Globus pallidus (tissue), 1 donor: ENCODE measurements around the gene SQOR.

Source experiments
- DNase-seq: peaks from one replicate; pipeline ENCODE4 v3.0.0-alpha.2; 2015; ENCODE audit warnings: low spot score

SQOR gene

DNA sequence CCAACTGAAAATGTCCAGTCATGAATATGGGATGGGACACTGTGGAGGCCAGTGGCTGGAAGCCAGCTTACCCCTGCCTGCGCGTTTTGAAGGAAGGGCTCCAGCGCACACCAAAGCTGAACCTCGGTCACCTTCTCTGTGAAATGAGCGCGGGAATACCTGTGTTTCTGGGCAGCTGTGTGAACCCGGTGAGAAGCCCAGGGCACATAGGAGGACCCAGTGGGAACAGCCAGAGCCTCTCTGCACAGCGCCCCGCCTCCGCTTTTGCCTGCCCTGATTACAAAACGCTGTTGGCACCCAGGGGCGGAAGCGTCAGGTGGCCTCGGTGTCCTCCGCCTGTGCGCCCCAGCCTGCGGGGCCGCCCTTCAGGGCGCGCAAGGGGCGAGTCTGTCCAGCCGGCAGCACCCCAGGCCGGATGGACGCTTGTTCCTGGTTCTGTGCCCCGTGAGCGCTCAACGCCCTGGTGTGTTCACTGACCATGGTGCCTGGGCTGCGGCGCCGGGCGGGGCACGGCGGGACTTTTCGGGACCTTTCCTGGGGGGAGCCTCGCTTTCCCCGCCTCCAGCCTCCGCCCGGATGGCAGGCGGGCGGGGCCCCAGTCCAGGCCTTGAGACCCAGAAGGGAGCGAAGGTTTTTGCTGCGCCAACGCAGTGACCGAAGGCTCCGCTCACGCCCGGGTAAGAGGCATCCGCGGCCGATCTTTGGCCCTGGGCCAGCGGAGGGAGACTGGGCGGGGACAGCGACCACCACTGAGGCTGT lies at the start of gene SQOR:
Gene SQOR, plus strand, starts transcription at position 598 of the 759 bp plus-strand sequence. CDS start 23,895 bp downstream, outside the sequence.
- DNase-seq: peak; percentile 45

DNA sequence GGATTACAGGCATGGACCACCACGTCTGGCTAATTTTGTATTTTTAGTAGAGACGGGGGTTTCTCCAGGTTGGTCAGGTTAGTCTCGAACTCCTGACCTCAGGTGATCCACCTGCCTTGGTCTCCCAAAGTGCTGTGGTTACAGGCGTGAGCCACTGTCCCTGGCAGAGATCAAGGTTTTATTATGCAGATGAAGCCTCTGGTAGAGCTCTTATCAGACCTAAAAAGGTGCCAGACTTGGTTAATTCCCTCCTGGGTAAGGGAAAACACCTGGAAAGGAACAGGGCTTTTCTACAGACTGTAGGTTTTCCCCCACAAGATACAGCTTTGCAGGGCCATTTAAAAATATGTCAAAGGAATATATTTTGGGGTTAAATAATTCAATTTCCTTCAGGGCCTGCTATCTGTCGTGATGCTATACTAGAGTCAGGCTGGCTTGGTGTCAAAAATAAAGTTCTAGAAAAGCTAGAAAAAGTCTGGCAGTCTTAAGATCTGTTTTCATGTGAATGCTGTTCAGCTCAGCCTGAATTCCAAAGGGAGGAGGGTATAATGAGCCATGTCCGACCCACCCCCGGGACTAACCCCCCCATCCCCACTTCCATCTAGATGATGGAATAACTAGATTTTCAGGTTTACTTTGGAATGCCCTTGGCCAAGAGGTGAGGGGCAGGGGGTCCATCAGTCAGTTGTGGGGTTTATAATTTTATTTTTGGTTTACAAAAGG lies 49.6 kb upstream of the SQOR start:
- no peak for DNase-seq

DNA sequence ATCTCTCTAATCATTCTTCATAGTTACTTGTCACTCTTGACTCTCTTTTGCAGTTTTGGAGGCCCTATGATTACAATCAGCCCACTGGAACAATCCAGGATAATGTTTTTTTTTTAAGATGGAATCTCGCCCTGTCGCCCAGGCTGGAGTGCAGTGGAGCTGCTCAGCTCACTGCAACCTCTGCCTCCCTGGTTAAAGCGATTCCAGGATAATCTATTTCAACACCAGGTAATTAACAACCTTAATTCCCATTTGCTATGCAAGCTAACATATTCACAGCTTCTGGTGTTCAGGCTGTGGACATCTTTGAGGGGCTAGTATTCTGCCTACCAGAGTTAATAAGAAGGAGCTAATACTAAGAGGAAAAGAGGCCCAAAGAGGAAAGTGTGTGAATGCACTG lies 48.7 kb upstream of the SQOR start:
- no peak for DNase-seq

DNA sequence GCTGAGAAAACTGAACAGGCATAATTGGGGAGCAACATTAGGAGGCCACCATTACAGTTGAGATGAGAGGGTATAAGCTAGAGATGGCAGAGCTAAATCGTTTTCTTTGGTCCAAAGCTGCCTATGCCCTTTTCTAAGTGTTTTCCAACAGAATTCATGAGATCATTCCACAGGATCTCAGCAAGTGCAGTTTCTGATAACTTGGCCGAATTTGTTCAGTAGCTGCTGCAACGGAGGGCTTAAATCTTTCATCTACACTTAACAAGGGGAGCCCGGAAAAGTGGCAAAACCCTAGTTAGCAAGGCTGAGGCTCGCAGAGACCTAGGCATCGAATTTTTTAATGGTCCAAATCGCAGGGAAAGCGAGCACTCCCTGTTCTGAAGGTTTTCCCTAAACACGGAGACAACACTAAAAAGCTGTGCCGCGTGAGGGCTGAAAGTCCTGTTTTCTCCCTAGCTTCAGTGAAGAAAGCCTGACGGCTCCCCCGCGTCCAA lies 48.2 kb upstream of the SQOR start:
- no peak for DNase-seq

DNA sequence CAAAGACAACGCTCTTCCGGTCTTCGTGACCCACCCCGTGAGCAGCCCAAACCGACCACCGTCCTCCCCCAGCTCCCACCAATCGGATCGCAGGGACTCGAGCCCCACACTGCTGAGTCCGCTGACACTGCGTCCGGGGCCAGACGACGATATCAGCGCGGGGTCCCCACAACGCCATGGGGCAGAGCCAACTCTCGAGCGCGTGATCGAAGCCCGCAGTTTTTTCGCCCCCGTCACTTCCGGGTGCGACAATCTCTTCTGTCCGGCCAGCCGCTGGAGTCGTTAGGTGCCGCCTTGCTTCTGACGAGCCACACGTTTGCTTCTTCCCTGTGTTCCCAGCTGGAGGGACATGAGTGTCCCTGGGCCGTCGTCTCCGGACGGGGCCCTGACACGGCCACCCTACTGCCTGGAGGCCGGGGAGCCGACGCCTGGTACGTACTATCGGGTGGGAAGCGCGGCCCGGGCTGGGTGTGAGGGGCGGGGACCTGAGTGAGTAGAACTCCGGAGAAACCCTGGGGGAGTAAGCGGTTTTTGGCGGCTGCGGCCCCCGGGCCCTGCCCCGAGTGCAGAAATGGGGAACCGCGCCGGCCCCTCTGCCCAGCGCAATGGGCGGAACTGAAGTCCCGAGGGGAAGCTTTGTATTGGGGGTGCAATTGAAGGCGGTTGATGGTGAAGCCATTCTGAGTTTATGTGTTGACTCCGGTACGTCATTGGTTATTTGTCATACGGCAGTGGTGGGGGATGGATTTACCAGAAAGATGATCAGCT lies 47.5 kb upstream of the SQOR start, which contains the start of gene BLOC1S6:
Gene BLOC1S6, plus strand, starts transcription at position 285 of the 768 bp plus-strand sequence. Its CDS starts 65 bp downstream, at position 350.
- DNase-seq: peak; percentile 92

DNA sequence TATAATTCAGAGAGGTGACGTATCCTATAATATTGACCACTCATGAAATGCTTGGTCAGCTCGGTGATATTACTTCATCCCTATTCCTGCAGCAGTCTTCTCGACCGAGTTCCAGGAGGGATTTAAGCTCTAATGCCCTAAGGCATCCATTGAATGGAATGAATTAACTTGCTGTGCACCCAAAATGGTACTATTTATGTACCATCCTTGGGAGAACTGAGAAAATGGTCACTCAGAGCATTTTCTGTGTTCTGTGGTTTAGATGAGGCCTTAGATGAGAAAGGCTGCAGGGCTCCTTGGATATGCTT lies 47.0 kb upstream of the SQOR start:
- no peak for DNase-seq

DNA sequence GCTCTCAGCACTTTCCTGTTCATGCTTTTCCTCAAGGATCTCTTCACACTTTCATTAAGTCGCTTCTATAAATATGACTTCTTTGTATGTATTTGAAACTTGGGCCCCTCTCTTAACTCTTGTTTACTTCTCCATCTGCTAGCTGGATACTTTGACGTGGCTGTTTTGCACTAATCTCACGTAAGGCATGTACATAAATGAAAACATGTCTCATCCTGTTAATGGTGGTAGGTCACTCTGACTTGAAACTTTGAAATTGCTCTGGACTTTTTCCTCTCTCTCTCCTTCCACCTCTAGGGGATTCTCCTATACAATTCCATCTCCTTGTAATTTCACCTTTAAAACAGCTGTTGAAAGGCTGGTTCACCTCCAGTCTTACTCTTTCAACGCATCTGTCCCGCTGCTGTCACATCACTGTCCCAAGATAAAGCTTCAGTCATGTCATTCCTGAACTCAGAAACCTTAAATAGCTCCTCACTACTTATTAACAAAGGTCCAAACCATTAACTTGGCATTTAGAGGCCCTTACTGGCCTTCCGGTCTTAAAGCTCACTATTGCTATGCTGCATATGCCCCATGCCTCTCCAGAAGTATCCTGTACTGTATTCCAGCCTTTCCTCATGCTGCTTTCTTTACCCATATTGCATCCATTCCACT lies 46.5 kb upstream of the SQOR start:
- DNase-seq: no peak

DNA sequence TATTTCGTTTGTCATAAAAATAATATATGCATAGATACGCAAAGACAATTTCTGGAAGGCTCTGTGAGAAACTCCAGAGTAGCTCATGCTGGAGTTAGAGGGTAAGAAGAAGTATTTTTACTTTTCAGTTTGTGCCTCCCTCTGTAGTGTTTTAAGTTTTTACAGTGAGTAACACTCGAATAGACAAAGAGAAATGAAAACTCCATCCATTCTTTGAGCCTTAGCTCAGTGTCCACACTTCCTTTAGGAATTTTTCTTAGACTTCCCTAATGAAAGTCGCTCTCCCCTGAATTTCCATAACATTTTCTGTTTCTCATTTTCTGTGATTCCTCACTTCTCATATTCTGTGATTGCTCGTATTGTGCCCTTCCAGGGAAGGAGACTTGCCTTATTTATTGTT lies 45.6 kb upstream of the SQOR start:
- no peak for DNase-seq

DNA sequence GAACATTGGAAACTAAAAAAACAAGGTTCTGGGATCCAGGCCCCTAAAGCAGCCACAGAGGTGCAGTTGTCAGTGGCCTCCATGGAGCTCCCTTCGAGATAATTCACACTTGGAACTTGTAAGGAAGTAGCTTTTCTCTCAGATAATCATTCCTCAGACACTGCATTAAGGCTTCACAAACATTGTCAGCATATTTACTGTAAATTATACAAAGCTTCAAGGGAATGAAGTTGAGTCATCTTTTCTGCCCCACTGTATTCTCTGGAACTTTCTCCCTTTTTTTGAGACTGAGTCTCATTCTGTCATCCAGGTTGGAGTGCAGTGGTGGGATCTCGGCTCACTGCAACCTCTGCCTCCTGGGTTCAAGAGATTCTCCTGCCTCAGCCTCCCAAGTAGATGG lies 40.5 kb upstream of the SQOR start:
- no peak for DNase-seq

DNA sequence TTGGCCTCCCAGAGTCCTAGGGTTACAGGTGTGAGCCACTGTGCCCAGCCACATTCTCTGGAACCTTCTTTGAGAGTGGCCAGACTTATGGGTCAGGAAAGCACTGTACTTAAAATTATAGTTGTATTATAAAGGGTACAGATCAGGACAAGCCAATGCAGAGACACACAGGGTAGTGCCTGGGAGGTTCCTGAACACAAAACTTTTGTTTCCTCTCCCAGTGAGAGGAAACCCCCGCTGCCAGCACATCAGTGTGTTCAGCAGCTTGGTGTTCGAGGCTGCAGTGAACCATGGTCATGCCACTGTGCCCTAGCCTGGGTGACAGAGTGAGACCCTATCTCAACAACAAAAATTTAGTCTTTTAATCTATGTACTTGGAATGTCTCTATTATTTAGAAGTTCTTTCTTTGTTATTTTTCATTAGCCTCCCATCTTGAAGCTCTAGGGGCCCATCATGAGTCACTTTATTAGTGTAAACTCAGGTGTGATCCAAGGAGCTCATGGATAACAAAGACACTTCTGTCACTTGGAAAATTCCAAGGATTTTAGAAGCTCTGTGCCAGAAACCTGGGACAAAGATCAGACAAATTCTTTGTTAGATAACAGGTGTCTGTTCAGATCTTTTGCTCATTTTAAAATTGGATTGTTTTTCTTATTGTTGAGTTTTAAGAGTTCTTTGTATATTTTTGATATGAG lies 39.8 kb upstream of the SQOR start:
- DNase-seq: no peak

DNA sequence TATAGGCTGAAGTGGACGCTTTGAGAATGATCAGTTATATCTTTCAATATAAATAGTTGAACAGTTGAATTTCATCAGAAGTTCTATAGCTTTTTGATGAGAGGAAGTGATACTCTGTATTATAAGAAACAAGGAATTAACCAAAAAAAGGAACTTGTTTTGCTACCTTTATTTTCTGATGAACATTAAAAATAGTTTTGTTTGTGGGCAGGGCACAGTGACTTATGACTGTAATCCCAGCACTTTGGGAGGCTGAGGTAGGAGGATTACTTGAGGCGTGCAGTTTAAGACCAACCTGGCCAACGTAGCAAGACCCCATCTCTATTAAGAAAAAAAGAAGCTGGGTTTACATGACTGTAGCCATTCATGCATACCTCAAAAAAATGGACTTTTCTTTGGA lies 30.9 kb upstream of the SQOR start:
- DNase-seq: no peak

DNA sequence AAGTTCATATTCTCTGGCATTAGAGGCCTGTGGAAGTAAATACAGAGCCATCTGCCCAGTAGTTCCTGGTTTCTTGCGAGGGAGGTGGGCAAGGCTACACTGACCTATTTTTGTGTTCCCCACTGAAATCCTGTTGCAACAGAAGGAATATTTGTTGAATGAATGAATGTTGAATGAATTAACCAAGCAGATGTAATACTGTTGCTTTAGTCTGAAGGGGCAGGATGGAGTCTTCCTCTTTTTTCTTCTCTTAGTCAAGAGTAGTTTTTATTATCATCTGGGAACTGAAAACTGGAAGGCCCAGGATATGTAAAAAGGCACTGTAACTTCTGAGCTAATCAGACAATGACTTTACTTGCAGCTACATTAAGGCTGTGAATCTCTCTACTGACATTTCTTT lies 30.5 kb upstream of the SQOR start:
- no peak for DNase-seq

DNA sequence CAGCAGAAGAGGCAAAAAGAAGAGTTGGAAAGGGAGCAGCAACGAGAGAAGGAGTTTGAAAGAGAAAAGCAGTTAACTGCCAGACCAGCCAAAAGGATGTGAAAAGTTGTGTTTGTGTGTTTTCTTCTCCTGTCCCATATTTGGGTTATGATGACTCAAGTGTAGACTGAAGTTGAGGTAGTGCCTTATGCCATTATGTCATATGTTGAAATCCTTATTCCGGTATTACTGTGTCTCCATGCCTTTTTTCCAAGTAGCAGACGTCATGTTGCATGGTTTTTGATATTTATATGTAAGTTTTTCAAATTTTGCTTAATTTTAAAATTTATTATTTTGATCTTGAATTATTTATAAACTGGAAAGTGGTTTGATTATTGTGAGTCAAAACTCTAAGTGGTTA lies 28.4 kb upstream of the SQOR start:
- no peak for DNase-seq

DNA sequence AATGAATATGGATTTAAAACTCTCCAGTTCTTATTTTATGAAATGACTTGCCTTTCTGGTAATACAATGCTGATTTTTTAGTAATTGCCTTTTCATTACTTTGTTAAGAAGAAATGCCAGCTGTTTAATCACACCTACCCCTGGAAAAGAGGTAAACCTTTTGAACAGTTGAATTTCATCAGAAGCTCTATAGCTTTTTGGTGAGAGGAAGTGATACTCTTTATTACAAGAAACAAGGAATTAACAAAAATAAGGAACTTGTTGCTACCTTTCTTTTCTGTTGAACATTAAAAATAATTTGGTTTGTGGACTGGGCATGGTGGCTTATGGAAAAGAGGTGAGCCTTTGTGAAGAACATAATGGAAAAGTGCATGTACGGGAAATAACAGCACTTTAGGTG lies 28.0 kb upstream of the SQOR start:
- no peak for DNase-seq

DNA sequence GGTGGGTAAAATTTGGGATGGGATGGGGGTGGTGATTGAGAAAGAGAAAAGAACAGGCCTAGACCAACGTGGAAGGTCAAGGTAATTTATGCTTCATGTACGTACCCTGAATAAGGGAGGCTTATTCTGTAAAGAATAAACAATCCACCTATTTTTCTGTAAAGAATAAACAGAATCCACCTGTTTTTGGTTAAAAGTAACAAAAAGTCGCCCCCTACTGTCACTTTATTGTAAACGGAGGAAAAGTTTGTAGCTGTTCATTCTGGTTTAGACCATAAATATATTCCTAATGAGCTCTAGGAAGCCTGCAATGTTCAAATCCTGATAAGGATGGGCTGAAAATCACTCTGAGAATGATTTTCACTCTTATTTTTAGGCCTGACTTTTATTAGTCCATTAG lies 23.5 kb upstream of the SQOR start:
- peak; percentile 26 for DNase-seq

DNA sequence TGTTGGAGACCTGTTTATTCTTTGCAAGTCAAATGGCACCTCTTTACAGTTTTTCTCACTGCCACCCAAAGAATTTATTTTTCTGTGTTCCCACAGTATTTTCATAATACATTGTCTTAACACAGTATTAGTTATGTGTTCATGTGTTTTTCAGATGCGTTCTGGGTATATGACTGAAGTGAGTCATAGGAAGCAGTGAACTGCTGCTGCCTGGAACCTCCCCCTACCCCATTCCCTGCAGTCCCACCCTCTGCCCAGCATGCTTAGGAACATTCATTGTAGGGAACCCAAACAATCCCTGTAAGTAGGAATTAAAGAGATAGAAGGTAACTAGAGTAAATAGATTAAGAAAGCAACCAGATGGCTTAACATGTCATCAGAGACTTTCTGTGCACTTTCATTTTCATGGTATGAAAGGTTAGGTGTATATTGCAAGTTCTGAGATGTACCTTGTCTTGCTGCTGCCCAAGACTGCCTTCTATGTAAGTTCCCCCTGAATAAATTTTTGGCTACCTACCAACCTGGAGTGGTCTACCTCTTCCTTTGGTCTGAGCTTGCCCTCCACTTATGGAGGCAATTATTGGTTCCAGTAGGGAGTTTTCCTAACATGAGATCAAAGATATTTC lies 21.9 kb upstream of the SQOR start:
- DNase-seq: no peak

DNA sequence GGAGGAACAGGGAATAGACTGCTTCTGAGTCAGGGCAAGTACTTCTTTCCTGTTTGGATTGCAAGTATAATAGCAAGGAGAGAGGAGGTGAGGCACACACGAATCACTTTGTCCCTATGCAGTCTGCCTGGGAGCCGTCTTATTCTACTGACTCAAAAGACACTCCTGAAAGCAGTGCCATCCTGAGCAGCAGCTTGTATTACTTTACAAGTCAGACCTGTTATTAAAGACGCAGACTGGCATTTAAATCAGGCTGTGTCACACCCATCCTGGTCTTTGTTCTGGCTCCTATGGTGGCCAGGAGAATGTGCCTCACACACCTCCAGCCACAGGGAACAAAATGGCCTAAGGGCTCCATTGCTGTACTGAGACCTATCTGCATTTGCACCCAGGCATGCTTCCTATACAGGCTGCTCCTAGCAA lies 17.9 kb upstream of the SQOR start:
- DNase-seq: no peak

DNA sequence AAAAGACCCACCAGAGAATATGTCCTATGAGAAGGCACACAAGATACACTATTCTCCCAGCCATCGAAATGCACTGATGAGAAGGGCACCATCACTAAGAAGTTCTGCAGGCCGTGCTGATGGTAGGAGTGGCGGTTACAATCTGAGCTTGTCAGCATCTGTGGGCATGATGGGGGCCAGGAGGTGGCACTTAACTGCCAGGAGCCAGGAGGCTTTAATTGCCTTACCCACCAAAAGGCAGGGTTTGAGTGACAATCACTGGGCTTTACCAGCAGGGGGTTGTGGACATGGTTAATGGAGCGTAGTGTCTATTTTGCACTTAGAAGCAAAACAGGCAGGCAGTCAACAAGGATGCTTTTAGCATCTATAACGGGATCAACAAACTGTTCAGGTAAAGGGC lies 16.0 kb upstream of the SQOR start:
- DNase-seq: no peak

DNA sequence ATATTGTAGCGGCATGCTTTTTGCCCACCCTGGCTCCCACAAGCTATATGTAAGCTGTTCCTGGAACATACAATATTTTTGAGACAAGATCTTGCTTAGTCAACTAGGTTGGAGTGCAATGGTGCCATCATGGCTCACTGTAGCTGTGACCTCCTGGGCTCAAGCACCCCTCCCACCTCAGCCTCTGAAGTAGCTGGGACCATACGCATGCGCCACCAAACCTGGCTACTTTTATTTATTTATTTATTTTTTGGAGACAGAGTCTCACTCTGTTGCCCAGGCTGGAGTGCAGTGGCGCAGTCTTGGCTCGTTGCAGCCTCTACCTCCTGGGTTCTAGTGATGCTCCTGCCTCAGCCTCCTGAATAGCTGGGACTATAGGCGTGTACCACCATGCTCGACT lies 6.7 kb upstream of the SQOR start:
- DNase-seq: no peak

DNA sequence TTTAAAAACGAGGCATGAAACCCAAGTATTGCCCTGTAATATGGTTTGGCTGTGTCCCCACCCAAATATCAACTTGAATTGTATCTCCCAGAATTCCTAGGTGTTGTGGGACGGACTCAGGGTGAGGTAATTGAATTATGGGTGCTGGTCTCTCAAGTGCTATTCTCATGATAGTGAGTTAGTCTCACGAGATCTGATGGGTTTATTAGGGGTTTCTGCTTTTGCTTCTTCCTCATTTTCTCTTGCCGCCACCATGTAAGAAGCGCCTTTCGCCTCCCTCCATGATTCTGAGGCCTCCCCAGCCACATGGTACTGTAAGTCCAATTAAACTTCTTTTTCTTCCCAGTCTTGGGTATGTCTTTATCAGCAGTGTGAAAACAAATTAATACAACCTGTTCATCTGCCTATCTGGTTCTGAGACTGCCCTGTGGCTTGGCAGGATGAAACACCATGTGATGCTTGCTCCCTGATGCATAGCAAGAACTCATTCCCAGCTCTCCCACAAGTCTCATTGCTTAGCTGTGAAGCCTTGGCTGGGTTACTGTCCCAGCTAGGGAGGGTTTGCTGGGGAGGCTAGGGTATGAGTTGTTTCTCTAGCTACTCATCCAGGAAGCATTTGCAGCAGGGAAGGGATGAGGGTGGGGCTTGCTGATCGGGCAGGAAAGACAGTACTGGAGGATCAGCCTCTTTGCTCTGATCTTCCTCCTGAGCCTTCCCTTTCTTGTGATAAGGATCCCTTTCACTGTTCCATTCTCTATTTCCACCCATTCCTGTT lies 3.7 kb upstream of the SQOR start:
- no peak for DNase-seq
